Heart right ventricle (tissue), 16 donors: Measurements from ENCODE around the gene UBAP2L. TPM values are rescaled to one million over a fixed set of nuclear protein-coding genes. Genes with fewer than 3 reads are reported as not detected.

Source experiments
- ATAC-seq, 8 donors: fragments of 200-7000 bp; cut with Tn5 transposase; one replicate each; pipeline ENCODE4 v1.9.1; 2020; ENCODE audit warnings: mild to moderate bottlenecking in 8 of 8, moderate library complexity in 8 of 8, moderate number of reproducible peaks in 1 of 8
- DNase-seq, 2 donors: peaks; one replicate each; pipeline ENCODE4 v3.0.0-alpha.2; 2020
- H3K27ac ChIP-seq, 10 donors: fragments of 200-600 bp; sonication (generic) in 2 of 10; one replicate each; pipeline versions ENCODE4 v1.5.0 to v1.8.0; 2020 to 2022; ENCODE audit warnings: mild to moderate bottlenecking in 3 of 10
- H3K27me3 ChIP-seq, 7 donors: fragments of 200-600 bp; one replicate each; pipeline ENCODE4 v1.8.0; 2021 to 2022; ENCODE audit warnings: mild to moderate bottlenecking in 2 of 7
- H3K36me3 ChIP-seq, 9 donors: fragments of 200-600 bp; sonication (generic) in 1 of 9; one replicate each; pipeline versions ENCODE4 v1.5.0 to v1.8.0; 2020 to 2022; ENCODE audit warnings: mild to moderate bottlenecking in 2 of 9
- H3K4me1 ChIP-seq, 9 donors: fragments of 200-600 bp; sonication (generic) in 1 of 9; one replicate each; pipeline versions ENCODE4 v1.5.0 to v1.8.0; 2020 to 2022; ENCODE audit warnings: mild to moderate bottlenecking in 4 of 9
- H3K4me3 ChIP-seq, 10 donors: fragments of 200-600 bp; sonication (generic) in 2 of 10; one replicate each; pipeline versions ENCODE4 v1.5.0 to v1.8.0; 2020 to 2022; ENCODE audit warnings: mild to moderate bottlenecking in 7 of 10, moderate library complexity in 2 of 10
- H3K9me3 ChIP-seq, 11 donors: fragments of 200-600 bp in 10 of 11; sonication (generic) in 2 of 11; one replicate each; pipeline versions ENCODE4 v1.5.0 to v1.8.0; 2013 to 2022; ENCODE audit warnings: mild to moderate bottlenecking in 2 of 11, control low read depth in 1 of 11, moderate library complexity in 1 of 11
- WGBS, 2 donors: extraction: QIAGEN DNeasy Blood & Tissue Kit; methylation state at CpG; one replicate each; pipeline ENCODE4 v1.1.7; 2013; ENCODE audit warnings: inconsistent platforms in 1 of 2; 5-methylcytosine and 5-hydroxymethylcytosine counted together
- intact Hi-C, 10 donors: fragments of 100-400 bp; cut with DNase I; formaldehyde crosslinking; loops; one replicate each; pipeline versions ENCODE4 v1.11.1 to v1.14.2; 2022
- polyA plus RNA-seq, 2 donors: library from polyadenylated mRNA; stranded (reverse); fragments of 200-250 nt; gene quantifications; one replicate each; pipeline ENCODE4 v1.2.3, GENCODE V29; 2013
- total RNA-seq, 10 donors: library from RNA; stranded (reverse); fragmentation: NEBNext Ultra II Directional in 3 of 10; extraction: Animal tissue kit (Norgen Biotek cat#: 25700) in 3 of 10; gene quantifications; one replicate each; pipeline versions ENCODE4 v1.2.1 to v1.2.4, GENCODE V29; 2021 to 2023
- TF ChIP-seq, protein P1 (sequence below), 9 donors: fragments of 200-600 bp; sonication (generic) in 2 of 9; IDR thresholded peaks; one replicate each; pipeline versions ENCODE4 v1.5.0 to v1.8.0; 2021 to 2022; ENCODE audit warnings: antibody characterized with exemption in 9 of 9, mild to moderate bottlenecking in 5 of 9, moderate library complexity in 1 of 9
- donor health status: Arrhythmogenic right ventricular cardiomyopathy.
- donor health status: ischemic (EF 13 %, LVEDD 7.1; RV severe dilation, severe dysfunction).
- donor health status: healthy with polysubstance abuse.
- donor health status: DM: no; HTN: yes; CAD: no.
- donor health status: DM: no; HTN: no; CAD: no.
- donor health status: ischemic (EF 25% LVEDD 6.9; RV normal size, moderate dysfunction).
- donor health status: ischemic (EF 25% LVEDD 5.7; RV mildly dilated, moderate dysfunction).
- donor health status: healthy.
- donor health status: DM: yes; HTN: yes; CAD: no.
- donor health status: Ischemic cardiomyopathy.
- donor health status: ischemic (EF 35%, LVEDD 5.7; RV mildly dilated, moderate dysfunction).
- donor health status: nonischemic (EF 11% LVEDD 7.7; RV severe dilation, severe dysfunction).
- donor health status: DM: yes; HTN: yes; CAD: no.
- donor health status: PGD.
- donor health status: ischemic (EF 29% LVEDD 5.4; RV normal size, mild dysfunction).
- donor health status: nonischemic (EF 23%, LVEDD 6.1; RV moderate dilation, normal function).

The UBAP2L gene
- total and polyA plus RNA-seq, 12 donors = 55.2 to 135 (median 107) TPM

DNA sequence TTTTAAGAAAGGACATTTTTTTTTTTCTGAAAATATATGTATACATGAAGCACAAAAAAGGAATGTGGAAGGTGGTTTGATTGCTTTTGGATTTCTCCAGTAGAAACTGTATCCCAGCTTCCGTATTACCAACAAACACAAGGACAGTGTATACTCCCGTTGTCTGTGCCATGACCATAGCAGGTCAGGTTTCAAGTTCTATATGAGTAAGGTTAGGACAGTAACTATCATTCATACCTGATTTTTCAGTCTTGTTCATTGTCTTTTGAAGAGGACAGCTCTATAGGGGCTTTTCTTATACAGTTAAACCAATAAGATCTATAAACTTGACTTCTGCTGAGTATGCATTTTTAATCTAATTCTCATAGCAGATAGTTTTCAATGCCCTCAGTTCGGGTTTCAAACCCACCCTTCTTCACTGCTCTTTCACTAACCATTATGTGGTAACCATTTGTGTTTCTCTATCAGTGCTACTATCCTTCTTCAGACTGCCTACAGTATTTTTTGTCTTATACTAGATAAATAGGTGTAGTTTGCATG, 19.6 kb downstream of the UBAP2L start:
- Histone ChIP-seq H3K27ac (no peak overlapping the region), H3K4me1 (no peaks in the 10 kb centered on the region), H3K27me3 (no peaks in the 10 kb centered on the region), H3K9me3 (no peaks in the 10 kb centered on the region), H3K36me3 (peaks cover 5 to 100% (median 67%) of the 10 kb centered on the region in 9 donors), H3K4me3 (no peak overlapping the region)
- intact Hi-C loops = no loop called here
- ATAC-seq (no peak), DNase-seq (no peak)
- 92 to 93% methylated on average over 3 of the region's 3 CpGs for WGBS, 2 donors
- TF ChIP-seq, protein P1, sequence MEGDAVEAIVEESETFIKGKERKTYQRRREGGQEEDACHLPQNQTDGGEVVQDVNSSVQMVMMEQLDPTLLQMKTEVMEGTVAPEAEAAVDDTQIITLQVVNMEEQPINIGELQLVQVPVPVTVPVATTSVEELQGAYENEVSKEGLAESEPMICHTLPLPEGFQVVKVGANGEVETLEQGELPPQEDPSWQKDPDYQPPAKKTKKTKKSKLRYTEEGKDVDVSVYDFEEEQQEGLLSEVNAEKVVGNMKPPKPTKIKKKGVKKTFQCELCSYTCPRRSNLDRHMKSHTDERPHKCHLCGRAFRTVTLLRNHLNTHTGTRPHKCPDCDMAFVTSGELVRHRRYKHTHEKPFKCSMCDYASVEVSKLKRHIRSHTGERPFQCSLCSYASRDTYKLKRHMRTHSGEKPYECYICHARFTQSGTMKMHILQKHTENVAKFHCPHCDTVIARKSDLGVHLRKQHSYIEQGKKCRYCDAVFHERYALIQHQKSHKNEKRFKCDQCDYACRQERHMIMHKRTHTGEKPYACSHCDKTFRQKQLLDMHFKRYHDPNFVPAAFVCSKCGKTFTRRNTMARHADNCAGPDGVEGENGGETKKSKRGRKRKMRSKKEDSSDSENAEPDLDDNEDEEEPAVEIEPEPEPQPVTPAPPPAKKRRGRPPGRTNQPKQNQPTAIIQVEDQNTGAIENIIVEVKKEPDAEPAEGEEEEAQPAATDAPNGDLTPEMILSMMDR (IDR thresholded peaks at IDR 0.05) = no peak

DNA sequence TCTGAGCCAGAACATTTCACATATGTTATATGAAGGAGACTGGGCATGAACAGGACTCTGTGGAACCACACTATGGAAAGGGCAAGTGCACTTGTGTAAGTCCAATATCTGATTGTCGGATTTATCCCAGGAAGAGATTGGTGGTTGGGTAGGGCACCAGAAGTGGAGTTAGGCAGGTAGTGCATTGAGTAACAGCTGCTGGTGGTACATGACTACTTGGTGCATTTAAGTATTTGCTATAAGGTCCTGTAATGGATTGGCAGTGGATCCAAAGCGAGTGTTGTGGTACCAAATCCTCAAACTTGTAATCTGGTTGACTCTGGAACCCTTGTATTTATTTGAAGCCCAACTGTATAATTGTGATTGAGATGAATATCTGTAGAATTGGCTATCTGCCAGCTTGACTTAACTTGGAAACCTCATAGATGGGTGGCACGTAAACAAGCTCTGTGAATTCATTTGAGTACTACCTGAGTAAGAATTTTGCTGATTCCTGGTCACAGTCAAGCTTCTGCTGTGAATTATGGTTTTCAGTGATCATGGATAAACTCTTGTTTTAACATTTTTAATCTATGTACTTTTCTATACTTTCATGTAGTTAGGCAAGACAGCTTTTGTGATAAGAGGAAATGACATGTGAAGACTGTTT, 21.1 kb downstream of the UBAP2L start:
- intact Hi-C loops = no loop called here
- ATAC-seq = no peak
- Histone ChIP-seq H3K36me3 (peaks cover 4 to 100% (median 68%) of the 10 kb centered on the region in 9 donors), H3K27me3 (no peaks in the 10 kb centered on the region), H3K4me3 (no peak overlapping the region), H3K9me3 (no peaks in the 10 kb centered on the region), H3K27ac (no peak overlapping the region), H3K4me1 (no peaks in the 10 kb centered on the region)
- WGBS, 2 donors = 87 to 91% methylated on average over 3 of the region's 3 CpGs
- no peak for DNase-seq
- TF ChIP-seq, protein P1 (IDR thresholded peaks at IDR 0.05) = no peak

DNA sequence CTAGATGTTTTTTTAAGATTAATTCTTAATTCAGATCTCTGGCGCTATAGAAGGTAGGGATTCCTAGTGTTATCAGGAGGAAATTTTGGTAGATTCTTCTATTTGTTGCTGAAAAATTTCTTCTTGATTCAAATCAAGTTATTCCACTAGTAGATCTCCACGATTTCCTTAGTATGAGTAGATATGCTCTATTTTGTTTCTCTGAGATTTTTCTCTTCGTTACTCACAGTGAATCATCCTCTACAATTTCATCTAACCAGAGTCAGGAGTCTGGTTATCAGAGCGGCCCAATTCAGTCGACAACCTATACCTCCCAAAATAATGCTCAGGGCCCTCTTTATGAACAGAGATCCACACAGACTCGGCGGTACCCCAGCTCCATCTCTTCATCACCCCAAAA, 32.9 kb downstream of the UBAP2L start:
- Histone ChIP-seq H3K27me3 (no peaks in the 10 kb centered on the region), H3K27ac (no peak overlapping the region), H3K4me1 (no peaks in the 10 kb centered on the region), H3K9me3 (no peaks in the 10 kb centered on the region), H3K36me3 (peaks cover 6 to 100% (median 100%) of the 10 kb centered on the region in 9 donors), H3K4me3 (no peak overlapping the region)
- no peak for DNase-seq
- intact Hi-C loops = no loop called here
- TF ChIP-seq, protein P1 (IDR thresholded peaks at IDR 0.05) = no peak
- ATAC-seq = no peak
- WGBS, 2 donors = 95 to 97% methylated on average over 7 of the region's 7 CpGs

DNA sequence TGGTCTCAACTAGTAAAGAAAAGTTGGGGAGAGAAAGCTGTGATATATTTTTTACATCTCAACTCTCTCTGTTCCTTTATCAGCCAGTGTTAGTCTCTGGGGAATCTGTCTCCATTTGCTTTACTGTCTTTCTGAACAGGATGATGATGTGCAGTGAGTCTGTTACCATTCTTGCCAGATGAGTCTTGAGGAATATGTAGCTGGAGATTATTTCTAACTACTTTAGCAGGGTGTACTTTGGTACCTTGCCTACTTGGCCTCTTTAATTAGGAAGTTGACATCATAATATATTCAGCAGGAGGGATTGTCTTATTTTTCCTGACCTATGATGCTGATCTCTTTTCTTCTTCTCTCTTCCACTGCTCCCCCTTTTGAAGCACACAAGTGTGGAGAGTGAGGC, 35.9 kb downstream of the UBAP2L start:
- DNase-seq = no peak
- no peak for ATAC-seq
- H3K9me3 ChIP-seq = no peaks in the 10 kb centered on the region
- TF ChIP-seq, protein P1 (IDR thresholded peaks at IDR 0.05) = no peak
- H3K27me3 ChIP-seq = no peaks in the 10 kb centered on the region
- H3K4me3 ChIP-seq = no peak overlapping the region
- no peak overlapping the region for H3K27ac ChIP-seq
- H3K4me1 ChIP-seq = no peaks in the 10 kb centered on the region
- intact Hi-C loops = loop anchor here in 1 of 10 donors (5.0 kb wide), 1 partner anchor 34 kb away; the partner anchor contains the start of gene UBAP2L
- peaks cover 15 to 100% (median 100%) of the 10 kb centered on the region in 9 donors for H3K36me3 ChIP-seq
